LNCAP (cell line): ENCODE results near the gene E4F1.

ENCODE experiments used
- TF ChIP-seq, protein P1 (sequence below): fragments of 450-650 bp; IDR thresholded peaks from 2 replicates; pipeline ENCODE4 v1.5.1; 2017; ENCODE audit warnings: mild to moderate bottlenecking

Gene E4F1

DNA sequence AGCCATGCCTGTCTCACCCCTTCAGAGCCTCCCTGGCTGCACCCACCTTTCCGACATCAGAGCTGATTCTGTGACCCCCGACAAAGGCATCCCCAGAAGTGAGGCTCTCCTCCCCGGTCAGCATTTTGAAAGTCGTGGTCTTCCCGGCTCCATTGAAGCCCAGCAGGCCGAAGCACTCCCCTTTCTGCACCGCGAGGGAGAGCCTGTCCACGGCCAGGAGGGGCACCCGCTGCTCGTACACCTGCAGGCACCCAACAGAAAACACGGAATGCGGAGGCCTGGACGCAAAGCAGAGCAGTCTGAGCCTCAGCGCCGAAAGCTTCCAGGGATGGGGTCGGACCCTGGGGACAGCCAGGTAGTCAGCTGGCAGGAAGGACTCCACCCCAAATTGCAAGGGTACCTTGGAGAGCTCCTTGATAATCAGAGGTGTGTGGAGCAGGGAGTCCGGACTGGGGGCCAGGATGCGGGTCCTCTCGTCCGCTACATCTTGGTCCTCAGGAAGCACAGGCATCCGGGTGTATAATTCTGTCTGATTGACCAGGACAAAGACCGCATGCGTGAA, 57.7 kb downstream of the E4F1 start:
- TF ChIP-seq, protein P1, sequence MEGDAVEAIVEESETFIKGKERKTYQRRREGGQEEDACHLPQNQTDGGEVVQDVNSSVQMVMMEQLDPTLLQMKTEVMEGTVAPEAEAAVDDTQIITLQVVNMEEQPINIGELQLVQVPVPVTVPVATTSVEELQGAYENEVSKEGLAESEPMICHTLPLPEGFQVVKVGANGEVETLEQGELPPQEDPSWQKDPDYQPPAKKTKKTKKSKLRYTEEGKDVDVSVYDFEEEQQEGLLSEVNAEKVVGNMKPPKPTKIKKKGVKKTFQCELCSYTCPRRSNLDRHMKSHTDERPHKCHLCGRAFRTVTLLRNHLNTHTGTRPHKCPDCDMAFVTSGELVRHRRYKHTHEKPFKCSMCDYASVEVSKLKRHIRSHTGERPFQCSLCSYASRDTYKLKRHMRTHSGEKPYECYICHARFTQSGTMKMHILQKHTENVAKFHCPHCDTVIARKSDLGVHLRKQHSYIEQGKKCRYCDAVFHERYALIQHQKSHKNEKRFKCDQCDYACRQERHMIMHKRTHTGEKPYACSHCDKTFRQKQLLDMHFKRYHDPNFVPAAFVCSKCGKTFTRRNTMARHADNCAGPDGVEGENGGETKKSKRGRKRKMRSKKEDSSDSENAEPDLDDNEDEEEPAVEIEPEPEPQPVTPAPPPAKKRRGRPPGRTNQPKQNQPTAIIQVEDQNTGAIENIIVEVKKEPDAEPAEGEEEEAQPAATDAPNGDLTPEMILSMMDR = no peak

GRCh38 chr16:2282262-2282661, 58.9 kb downstream of the E4F1 start:
- TF ChIP-seq, protein P1 = no peak

- TF ChIP-seq, protein P1 = no peak
Measured at GRCh38 chr16:2282866-2283555, 59.6 kb downstream of the E4F1 start.

GRCh38 chr16:2284001-2284770, 60.8 kb downstream of the E4F1 start:
- TF ChIP-seq, protein P1 = no peak

DNA sequence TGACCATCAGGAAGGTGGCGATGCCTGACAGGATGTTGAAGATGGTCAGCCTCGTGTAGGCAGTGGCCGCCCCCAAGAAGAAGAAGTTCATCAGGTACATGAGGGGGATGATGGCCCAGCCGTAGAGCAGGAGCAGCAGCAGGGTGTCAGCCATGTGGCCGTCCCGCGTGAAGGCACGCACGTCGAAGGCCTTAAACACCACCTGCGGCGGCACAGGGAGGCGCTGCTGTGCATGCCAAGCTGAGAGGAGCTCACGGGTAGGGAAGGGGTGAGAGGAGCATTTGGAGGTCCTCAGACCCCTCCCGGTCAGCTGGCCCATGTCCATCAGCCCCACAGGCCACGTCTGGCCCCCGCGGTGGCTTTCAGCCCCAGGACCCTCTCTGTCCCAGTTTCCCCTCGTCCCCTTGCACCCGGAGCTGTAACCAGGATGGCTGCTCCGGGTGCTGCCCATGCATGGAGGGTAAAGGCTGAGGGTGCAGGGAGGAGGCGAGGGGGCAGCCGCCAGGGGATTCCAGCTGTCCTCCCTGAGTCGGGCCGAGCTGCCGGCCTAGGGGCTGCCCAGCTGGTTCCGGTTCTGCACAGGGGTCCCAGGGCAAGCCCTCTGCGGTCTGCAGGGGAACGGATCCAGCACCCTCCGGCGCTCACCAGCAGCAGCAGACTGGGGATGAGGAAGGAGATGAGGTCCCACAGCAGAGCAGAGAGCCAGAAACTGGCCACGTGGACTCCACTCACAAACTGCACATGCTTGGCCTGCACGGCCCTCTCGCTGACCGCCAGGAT, 61.6 kb downstream of the E4F1 start:
- TF ChIP-seq, protein P1 = no peak
